HFF-Myc (cell line): ENCODE measurements around the gene SH3TC1.
A peak's percentile ranks its signal among the peaks of the same experiment; 100 is the strongest.

ENCODE experiments used
- DNase-seq: peaks from one replicate; pipeline ENCODE4 v3.0.0-alpha.2; 2011; ENCODE audit warnings: low read depth; ENCODE audit errors: extremely low read depth
- H3K4me3 ChIP-seq: replicated peaks from 2 replicates; pipeline ENCODE4 v1.5.1; 2011; ENCODE audit warnings: low read depth, mild to moderate bottlenecking, control low read depth, low read length
- TF ChIP-seq, protein P1 (sequence below): IDR thresholded peaks from 2 replicates; pipeline ENCODE4 v1.5.1; 2012; ENCODE audit warnings: mild to moderate bottlenecking, low read depth, low read length, control low read depth; ENCODE audit errors: missing control alignments

Gene SH3TC1

DNA sequence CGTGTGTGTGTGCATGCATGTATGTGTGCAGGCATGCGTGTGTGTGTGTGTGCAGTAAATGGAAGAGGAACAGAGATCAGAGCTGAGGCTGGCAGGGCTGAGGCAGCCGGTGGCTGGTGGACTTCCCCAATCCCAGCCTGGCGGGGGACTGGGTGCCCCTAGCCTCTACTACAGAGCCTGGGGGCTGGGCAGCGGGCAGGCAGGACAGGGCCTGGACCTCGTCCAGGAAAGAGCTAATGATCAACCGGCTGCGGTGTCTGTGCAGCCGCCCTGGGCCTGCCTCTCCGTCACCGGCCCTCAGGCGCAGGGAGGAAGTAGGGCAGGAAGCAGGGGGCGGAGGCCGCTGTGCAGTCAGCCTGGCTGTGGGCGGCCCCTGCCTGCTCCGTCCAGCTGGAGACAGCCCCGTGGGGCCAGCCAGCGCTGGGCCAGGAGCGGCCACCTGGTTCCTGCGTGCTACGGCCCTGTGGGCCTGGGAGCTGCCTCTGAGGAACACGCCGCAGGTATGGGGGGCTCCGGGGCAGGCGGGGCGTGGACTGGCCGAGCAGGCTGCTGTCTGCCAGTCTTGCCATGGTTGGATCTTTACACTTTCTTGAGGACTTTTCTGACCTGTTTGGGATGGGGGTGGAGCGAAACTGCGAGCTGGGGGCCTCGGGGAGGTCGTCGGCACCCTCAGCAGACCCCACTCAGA, at the start of gene SH3TC1:
SH3TC1 (plus strand) TSS at position 385 of the 688 bp plus-strand sequence. CDS start 5,905 bp downstream, outside the sequence.
- no peak for DNase-seq
- TF ChIP-seq, protein P1, sequence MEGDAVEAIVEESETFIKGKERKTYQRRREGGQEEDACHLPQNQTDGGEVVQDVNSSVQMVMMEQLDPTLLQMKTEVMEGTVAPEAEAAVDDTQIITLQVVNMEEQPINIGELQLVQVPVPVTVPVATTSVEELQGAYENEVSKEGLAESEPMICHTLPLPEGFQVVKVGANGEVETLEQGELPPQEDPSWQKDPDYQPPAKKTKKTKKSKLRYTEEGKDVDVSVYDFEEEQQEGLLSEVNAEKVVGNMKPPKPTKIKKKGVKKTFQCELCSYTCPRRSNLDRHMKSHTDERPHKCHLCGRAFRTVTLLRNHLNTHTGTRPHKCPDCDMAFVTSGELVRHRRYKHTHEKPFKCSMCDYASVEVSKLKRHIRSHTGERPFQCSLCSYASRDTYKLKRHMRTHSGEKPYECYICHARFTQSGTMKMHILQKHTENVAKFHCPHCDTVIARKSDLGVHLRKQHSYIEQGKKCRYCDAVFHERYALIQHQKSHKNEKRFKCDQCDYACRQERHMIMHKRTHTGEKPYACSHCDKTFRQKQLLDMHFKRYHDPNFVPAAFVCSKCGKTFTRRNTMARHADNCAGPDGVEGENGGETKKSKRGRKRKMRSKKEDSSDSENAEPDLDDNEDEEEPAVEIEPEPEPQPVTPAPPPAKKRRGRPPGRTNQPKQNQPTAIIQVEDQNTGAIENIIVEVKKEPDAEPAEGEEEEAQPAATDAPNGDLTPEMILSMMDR, result no peak
- peak within 1 kb of the TSS; percentile 41 for H3K4me3 ChIP-seq

DNA sequence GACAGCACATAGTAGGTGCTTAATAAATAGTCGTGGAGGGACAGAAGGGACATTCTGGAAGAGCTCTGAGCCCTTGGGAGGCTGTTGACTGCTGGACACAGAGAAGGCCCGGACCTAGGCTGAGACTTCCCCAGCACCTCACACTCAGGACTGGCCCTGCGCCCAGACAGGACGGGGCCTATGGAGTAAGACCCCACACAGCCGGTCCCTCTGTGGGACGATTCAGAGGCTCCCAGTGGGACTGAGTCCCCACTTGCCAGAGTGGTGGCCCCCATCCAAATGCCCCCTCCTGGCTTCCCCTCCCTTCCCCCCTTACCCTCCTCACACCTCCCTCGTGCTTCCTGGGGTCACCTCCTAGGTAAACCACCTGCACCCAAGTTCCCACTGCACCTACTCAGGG, 49.4 kb upstream of the SH3TC1 start:
- H3K4me3 ChIP-seq, result no peak overlapping the region
- DNase-seq, result no peak
- TF ChIP-seq, protein P1, result no peak

DNA sequence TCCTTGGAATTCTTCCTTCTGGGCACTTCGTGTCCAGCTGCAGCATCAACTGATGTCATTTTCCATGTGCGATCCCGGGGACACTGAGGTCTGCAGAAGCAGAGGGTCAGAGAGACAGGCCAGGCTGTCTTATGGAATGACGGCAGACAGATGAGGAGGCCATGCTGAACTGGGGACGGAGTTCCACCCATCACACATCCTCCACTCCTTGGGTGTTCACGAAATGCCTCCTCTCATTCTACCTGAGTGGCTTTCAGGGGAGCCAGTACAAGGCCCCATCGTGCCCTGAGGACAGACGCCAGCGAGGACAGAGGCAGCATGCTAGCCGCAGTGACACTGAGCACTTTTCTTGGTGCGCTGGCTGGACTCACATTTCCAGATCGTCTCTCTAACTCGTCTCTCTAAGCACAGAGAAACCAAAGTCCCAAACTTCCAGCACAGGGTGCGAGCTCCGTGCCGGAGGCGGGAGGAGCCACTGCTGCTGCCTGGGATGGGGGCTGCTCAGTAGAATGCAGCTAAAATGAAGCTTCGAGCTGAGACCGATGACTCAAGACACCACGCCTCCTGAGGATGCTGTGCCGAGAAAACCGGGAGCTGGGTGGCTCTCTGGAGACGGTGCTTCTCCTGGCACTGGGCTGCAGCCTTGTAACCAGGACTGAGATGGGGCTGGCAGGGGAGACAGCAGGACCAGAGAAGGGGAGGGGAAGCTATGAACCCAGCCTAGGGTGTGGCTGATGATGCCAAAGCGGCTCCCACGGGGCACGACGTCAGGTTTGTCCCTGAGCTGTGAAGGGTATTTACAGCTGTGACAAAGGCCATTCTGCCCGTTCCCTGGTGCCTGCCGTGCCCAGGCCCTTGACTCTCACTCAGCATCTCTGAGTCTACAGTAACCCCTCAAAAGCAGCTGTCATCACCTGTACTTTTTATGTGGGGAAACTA, 48.7 kb upstream of the SH3TC1 start:
- TF ChIP-seq, protein P1, result no peak
- H3K4me3 ChIP-seq, result no peak overlapping the region
- DNase-seq, result no peak

DNA sequence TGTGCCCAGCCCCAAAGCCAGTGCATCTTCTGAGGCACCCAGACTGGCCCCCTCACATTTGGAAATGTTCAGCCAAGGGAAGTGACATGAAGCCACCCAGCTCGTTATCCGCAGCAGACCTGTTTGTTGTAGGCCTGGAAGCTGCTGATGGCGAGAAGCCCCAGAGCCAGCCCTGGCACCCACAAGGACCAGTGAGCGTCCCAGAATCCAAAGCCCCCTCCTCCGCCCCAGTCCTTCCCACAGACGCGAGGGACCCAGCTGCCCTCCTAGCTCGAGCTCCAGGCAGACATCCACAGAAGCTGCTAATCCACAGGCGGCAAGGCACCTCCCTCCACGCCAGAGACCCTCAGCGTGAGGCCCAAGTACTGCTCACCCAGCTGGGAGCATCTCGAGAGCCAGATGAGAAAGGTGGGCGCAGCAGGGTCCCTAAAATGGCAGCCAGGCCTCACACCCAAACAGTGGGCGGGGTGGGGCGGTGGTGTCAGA, 47.9 kb upstream of the SH3TC1 start:
- no peak for DNase-seq
- TF ChIP-seq, protein P1, result no peak
- H3K4me3 ChIP-seq, result no peak overlapping the region

DNA sequence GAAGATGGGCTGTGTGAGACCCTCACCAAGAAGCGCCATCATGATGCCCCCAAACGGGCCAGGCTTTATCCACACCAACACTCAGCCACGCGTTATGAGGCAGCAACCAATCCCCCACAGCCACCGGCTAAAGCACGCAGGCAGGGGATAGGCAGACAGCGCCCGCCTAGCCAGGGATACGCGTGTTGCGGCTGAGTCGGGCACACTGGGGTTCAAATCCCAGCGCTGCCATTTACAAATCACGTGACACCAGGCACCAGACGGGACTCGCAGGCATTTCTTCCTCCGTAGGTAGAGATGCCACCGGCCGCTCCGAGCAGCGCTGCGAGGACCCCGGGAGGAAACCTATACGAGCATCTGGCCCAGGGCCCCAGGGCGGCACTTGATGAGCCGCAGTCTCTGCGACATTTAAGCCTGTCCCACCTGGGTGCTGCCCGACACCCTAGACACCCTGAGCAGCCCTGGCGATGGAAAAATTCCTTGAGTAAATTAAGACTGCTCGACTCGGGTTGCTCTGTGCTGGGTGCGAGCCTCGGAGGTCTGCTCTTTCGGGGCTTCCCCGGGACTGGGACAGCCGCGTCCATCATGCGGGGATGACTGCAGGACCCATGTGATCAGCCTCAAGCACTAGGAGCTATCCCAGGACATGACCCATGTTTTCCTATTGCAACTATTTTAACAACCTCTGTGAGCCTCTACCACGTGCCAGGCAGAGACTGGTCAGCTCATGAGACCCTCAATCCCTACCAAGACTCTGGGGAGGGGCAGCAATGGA, 46.8 kb upstream of the SH3TC1 start:
- H3K4me3 ChIP-seq, result no peak overlapping the region
- TF ChIP-seq, protein P1, result no peak
- DNase-seq, result no peak

DNA sequence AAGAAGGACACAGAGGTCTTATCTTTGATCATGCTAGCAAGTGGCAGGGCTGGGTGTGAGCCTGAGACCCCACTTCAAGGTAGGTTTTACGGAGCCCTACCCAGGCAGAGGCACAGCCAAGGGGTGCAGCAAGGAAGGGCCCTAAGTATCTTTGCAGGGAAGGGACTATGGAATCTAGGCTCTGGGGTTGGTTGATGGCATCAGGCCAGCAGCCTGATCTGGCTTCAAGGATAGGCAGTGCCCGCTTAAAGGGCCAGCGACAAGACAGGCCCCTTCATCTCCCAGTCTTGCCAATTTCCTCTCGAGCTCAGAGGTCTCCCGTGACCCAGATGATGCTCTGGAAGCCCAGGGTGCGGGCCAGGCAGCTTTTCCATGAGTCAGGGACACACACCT, 46.2 kb upstream of the SH3TC1 start:
- H3K4me3 ChIP-seq, result no peak overlapping the region
- no peak for DNase-seq
- TF ChIP-seq, protein P1, result no peak
